Myocyte (in vitro differentiated cells): Measurements from ENCODE around the gene USP3. TPM values are rescaled to one million over a fixed set of nuclear protein-coding genes. Genes with fewer than 3 reads are reported as not detected.

Experiments
- DNase-seq: peaks from one replicate; pipeline ENCODE4 v3.0.0-alpha.2; 2012; ENCODE audit warnings: low read depth
- total RNA-seq: library from RNA; depleted of rRNA; stranded (reverse); fragments of >200 nt; gene quantifications from 2 replicates; pipeline ENCODE4 v1.2.3, GENCODE V29; 2014

USP3 gene
- total RNA-seq, 1 donor from 2014 or later = 27.1 TPM

GRCh38 chr15:63538876-63539275 lies 34.5 kb downstream of the USP3 start:
- DNase-seq = no peak

- no peak for DNase-seq
Measured at GRCh38 chr15:63539521-63539920, 35.1 kb downstream of the USP3 start.

GRCh38 chr15:63539998-63540397 lies 35.6 kb downstream of the USP3 start:
- DNase-seq = no peak

- no peak for DNase-seq
Measured at GRCh38 chr15:63540449-63540848, 36.1 kb downstream of the USP3 start.

GRCh38 chr15:63544258-63545026 lies 40.0 kb downstream of the USP3 start:
- no peak for DNase-seq

GRCh38 chr15:63545520-63545919 lies 41.1 kb downstream of the USP3 start:
- no peak for DNase-seq

GRCh38 chr15:63551400-63551799 lies 47.0 kb downstream of the USP3 start:
- peak; percentile 41 for DNase-seq

- peak; percentile 73 for DNase-seq
Measured at GRCh38 chr15:63553388-63553791, 49.0 kb downstream of the USP3 start.

- no peak for DNase-seq
Measured at GRCh38 chr15:63554337-63554927, 50.0 kb downstream of the USP3 start.

- DNase-seq = no peak
Measured at GRCh38 chr15:63555507-63555906, 51.1 kb downstream of the USP3 start.

- no peak for DNase-seq
Measured at GRCh38 chr15:63556246-63556645, 51.9 kb downstream of the USP3 start.

GRCh38 chr15:63556736-63557135 lies 52.3 kb downstream of the USP3 start:
- DNase-seq = no peak

GRCh38 chr15:63559753-63560152 lies 55.4 kb downstream of the USP3 start:
- DNase-seq = no peak

- no peak for DNase-seq
Measured at GRCh38 chr15:63560741-63561448, 56.5 kb downstream of the USP3 start.

- no peak for DNase-seq
Measured at GRCh38 chr15:63564093-63564492, 59.7 kb downstream of the USP3 start.

GRCh38 chr15:63565536-63566186 lies 61.3 kb downstream of the USP3 start:
- DNase-seq = peak; percentile 42

GRCh38 chr15:63572749-63573464 lies 68.5 kb downstream of the USP3 start:
- no peak for DNase-seq

- DNase-seq = no peak
Measured at GRCh38 chr15:63573533-63573932, 69.1 kb downstream of the USP3 start.

- no peak for DNase-seq
Measured at GRCh38 chr15:63575312-63575711, 70.9 kb downstream of the USP3 start.

GRCh38 chr15:63576441-63576840 lies 72.0 kb downstream of the USP3 start:
- DNase-seq = no peak

GRCh38 chr15:63582179-63582578 lies 77.8 kb downstream of the USP3 start:
- no peak for DNase-seq
